ENCODE results near the gene FOXG1.

Gene FOXG1

GRCh38 chr14:28767030-28767852 is 654 bp downstream of the FOXG1 start:
- Histone ChIP-seq H3K4me3 (ENCODE audit: low read depth in 1 of 2, low read length in 1 of 2) (no peak overlapping the region), H3K4me1 (ENCODE audit: control insufficient read depth in 1 of 2, insufficient read depth in 1 of 2, low read depth in 1 of 2, low read length in 1 of 2) (no peaks in the 10 kb centered on the region), H3K27me3 (peaks cover 100% of the 10 kb centered on the region), H3K36me3 (no peaks in the 10 kb centered on the region), H3K9me3 (peaks cover 14% of the 10 kb centered on the region), H3K27ac (no peak overlapping the region)
- no peak for TF ChIP-seq CTCF (IDR thresholded peaks at IDR 0.05)

- Histone ChIP-seq H3K9me3 (peaks cover 14% of the 10 kb centered on the region), H3K4me1 (ENCODE audit: control insufficient read depth in 1 of 2, insufficient read depth in 1 of 2, low read depth in 1 of 2, low read length in 1 of 2) (no peaks in the 10 kb centered on the region), H3K27ac (no peak overlapping the region), H3K27me3 (peaks cover 100% of the 10 kb centered on the region), H3K36me3 (no peaks in the 10 kb centered on the region), H3K4me3 (ENCODE audit: low read depth in 1 of 2, low read length in 1 of 2) (no peak overlapping the region)
- no peak for TF ChIP-seq CTCF (IDR thresholded peaks at IDR 0.05)
Measured at GRCh38 chr14:28767853-28768741, 1.5 kb downstream of the FOXG1 start.

- H3K27me3 ChIP-seq, result peaks cover 100% of the 10 kb centered on the region
Measured at GRCh38 chr14:28769276-28769880, 2.8 kb downstream of the FOXG1 start.

DNA sequence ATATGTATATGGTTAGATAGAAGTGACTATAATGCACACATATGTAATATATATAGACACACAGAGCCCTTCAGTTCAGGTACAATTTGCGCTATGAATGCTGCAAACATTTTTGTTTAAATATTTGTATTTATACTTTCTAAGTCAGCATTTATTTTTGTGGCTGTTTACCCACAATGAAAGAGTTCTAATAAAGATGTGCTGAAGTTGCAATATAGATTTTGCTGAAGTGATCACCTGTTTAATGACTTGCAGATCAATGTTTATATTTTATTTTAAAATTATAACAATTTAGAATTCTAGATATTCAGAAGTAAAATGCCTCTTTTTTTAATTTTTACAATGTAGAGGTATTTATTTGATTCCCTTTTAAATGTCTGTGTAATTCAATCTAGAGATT is 3.5 kb downstream of the FOXG1 start:
- no peak overlapping the region for H3K4me3 ChIP-seq (ENCODE audit: low read depth in 1 of 2, low read length in 1 of 2)
- no peaks in the 10 kb centered on the region for H3K36me3 ChIP-seq
- no peak overlapping the region for H3K27ac ChIP-seq
- peaks cover 100% of the 10 kb centered on the region for H3K27me3 ChIP-seq
- H3K4me1 ChIP-seq (ENCODE audit: control insufficient read depth in 1 of 2, insufficient read depth in 1 of 2, low read depth in 1 of 2, low read length in 1 of 2), result no peaks in the 10 kb centered on the region
- no peak for TF ChIP-seq CTCF (IDR thresholded peaks at IDR 0.05)
- H3K9me3 ChIP-seq, result peaks cover 7% of the 10 kb centered on the region

More at GRCh38 chr14:28769276-28769880, 2.8 kb downstream of the FOXG1 start:
- H3K9me3 ChIP-seq, result peaks cover 7% of the 10 kb centered on the region
- H3K4me1 ChIP-seq (ENCODE audit: control insufficient read depth in 1 of 2, insufficient read depth in 1 of 2, low read depth in 1 of 2, low read length in 1 of 2), result no peaks in the 10 kb centered on the region
- H3K27ac ChIP-seq, result no peak overlapping the region
- TF ChIP-seq CTCF (IDR thresholded peaks at IDR 0.05), result no peak
- no peak overlapping the region for H3K4me3 ChIP-seq (ENCODE audit: low read depth in 1 of 2, low read length in 1 of 2)
- no peaks in the 10 kb centered on the region for H3K36me3 ChIP-seq

GRCh38 chr14:28770630-28771029 is 4.0 kb downstream of the FOXG1 start:
- TF ChIP-seq CTCF (IDR thresholded peaks at IDR 0.05), result no peak
- Histone ChIP-seq H3K27me3 (peaks cover 100% of the 10 kb centered on the region), H3K4me3 (ENCODE audit: low read depth in 1 of 2, low read length in 1 of 2) (no peak overlapping the region), H3K4me1 (ENCODE audit: control insufficient read depth in 1 of 2, insufficient read depth in 1 of 2, low read depth in 1 of 2, low read length in 1 of 2) (no peaks in the 10 kb centered on the region), H3K36me3 (no peaks in the 10 kb centered on the region), H3K27ac (no peak overlapping the region), H3K9me3 (peaks cover 7% of the 10 kb centered on the region)

Data from neutrophil (primary cell).